ENCODE results near the gene DLGAP5. TPM values are rescaled to one million over a fixed set of nuclear protein-coding genes. Genes with fewer than 3 reads are reported as not detected.

Gene DLGAP5
- polyA plus RNA-seq, 1 donor from 2014 or later, result 2.0 TPM

DNA sequence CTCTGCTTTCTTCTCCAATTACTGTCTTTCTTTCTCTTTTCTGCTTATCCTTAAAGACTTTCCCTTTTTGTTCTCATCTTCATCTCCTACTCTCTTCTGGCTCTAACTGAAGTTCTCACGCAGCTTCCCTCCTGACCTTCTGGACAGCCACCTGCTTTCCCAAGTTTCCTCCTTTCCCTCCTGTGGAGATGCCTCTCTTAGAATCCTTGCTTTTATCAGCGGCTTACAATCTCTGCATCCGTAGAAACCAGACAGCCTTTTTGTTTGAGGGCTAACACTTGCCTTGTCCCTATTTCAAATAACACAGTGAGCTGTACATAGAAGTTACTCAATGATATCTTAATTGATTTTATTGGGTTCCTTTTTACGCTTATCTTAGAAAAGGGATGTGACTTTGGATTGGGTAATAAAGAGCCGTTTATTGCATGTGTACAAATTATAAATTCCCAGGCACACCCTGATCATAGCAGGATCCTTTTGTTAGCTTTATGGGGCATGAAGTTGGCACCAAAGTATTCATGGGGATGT, 64.4 kb downstream of the DLGAP5 start:
- peaks cover 45% of the 10 kb centered on the region for H3K27me3 ChIP-seq (ENCODE audit: insufficient read depth, low read depth, low read length)

DNA sequence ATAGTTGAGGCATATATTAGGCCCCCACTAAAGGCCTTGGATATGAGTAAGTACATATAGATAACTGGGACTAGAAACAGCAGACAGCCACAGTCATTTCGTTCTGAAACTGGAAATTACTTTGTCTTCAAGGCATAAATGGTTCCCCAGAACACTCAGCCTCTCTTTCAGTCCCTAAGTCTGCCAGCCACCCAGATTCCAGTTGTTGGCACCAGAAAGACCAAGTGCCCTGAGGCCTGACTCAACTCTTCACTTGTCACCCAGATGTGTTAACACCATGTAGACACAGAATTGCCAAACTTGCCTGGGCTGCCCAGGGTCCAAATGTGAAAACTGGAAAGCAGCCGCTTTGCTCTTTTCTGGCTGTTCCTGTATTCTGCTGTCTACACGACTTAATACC, 65.4 kb downstream of the DLGAP5 start:
- Histone ChIP-seq H3K27me3 (ENCODE audit: insufficient read depth, low read depth, low read length) (peaks cover 39% of the 10 kb centered on the region), H3K27ac (ENCODE audit: low read length) (no peak overlapping the region), H3K36me3 (ENCODE audit: insufficient read depth, low read length) (no peaks in the 10 kb centered on the region), H4K20me1 (ENCODE audit: insufficient read depth) (no peaks in the 10 kb centered on the region), H3K9me3 (ENCODE audit: low read length) (no peaks in the 10 kb centered on the region), H2AFZ (ENCODE audit: low read depth, low read length) (no peak overlapping the region), H3F3A (ENCODE audit: insufficient read depth, low read length, poor library complexity, severe bottlenecking) (no peaks in the 10 kb centered on the region), H3K4me3 (ENCODE audit: low read length) (no peak overlapping the region), H3K9ac (ENCODE audit: low read length) (no peak overlapping the region), H3K4me2 (ENCODE audit: low read length) (no peak overlapping the region), H3K9me2 (ENCODE audit: insufficient read depth, low read length) (no peaks in the 10 kb centered on the region), H3K79me2 (replicated peaks; ENCODE audit: insufficient read depth, low read length) (no peaks in the 10 kb centered on the region)
- TF ChIP-seq RAD21 (conservative IDR thresholded peaks at IDR 0.05), result no peak
- no peak for TF ChIP-seq TAF1 (IDR thresholded peaks at IDR 0.05; ENCODE audit: low read depth)
- no peak for TF ChIP-seq EZH2 (IDR thresholded peaks at IDR 0.05; ENCODE audit: borderline replicate concordance, insufficient read depth, low read length, poor library complexity, severe bottlenecking)
- TF ChIP-seq, protein P1, sequence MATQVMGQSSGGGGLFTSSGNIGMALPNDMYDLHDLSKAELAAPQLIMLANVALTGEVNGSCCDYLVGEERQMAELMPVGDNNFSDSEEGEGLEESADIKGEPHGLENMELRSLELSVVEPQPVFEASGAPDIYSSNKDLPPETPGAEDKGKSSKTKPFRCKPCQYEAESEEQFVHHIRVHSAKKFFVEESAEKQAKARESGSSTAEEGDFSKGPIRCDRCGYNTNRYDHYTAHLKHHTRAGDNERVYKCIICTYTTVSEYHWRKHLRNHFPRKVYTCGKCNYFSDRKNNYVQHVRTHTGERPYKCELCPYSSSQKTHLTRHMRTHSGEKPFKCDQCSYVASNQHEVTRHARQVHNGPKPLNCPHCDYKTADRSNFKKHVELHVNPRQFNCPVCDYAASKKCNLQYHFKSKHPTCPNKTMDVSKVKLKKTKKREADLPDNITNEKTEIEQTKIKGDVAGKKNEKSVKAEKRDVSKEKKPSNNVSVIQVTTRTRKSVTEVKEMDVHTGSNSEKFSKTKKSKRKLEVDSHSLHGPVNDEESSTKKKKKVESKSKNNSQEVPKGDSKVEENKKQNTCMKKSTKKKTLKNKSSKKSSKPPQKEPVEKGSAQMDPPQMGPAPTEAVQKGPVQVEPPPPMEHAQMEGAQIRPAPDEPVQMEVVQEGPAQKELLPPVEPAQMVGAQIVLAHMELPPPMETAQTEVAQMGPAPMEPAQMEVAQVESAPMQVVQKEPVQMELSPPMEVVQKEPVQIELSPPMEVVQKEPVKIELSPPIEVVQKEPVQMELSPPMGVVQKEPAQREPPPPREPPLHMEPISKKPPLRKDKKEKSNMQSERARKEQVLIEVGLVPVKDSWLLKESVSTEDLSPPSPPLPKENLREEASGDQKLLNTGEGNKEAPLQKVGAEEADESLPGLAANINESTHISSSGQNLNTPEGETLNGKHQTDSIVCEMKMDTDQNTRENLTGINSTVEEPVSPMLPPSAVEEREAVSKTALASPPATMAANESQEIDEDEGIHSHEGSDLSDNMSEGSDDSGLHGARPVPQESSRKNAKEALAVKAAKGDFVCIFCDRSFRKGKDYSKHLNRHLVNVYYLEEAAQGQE (IDR thresholded peaks at IDR 0.05; ENCODE audit: borderline replicate concordance), result no peak
- no peak for TF ChIP-seq SMC3 (conservative IDR thresholded peaks at IDR 0.05; ENCODE audit: poor library complexity)
- no peak for TF ChIP-seq POLR2AphosphoS5 (IDR thresholded peaks at IDR 0.05)
- no peak for TF ChIP-seq EP300 (conservative IDR thresholded peaks at IDR 0.05; ENCODE audit: poor library complexity, severe bottlenecking)
- TF ChIP-seq MXI1 (conservative IDR thresholded peaks at IDR 0.05; ENCODE audit: poor library complexity, severe bottlenecking), result no peak
- TF ChIP-seq, protein P2, sequence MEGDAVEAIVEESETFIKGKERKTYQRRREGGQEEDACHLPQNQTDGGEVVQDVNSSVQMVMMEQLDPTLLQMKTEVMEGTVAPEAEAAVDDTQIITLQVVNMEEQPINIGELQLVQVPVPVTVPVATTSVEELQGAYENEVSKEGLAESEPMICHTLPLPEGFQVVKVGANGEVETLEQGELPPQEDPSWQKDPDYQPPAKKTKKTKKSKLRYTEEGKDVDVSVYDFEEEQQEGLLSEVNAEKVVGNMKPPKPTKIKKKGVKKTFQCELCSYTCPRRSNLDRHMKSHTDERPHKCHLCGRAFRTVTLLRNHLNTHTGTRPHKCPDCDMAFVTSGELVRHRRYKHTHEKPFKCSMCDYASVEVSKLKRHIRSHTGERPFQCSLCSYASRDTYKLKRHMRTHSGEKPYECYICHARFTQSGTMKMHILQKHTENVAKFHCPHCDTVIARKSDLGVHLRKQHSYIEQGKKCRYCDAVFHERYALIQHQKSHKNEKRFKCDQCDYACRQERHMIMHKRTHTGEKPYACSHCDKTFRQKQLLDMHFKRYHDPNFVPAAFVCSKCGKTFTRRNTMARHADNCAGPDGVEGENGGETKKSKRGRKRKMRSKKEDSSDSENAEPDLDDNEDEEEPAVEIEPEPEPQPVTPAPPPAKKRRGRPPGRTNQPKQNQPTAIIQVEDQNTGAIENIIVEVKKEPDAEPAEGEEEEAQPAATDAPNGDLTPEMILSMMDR (IDR thresholded peaks at IDR 0.05; ENCODE audit: poor library complexity, severe bottlenecking), result no peak

More for the DNA sequence above, 64.4 kb downstream of the DLGAP5 start:
- Histone ChIP-seq H3K4me2 (ENCODE audit: low read length) (no peak overlapping the region), H3K4me3 (ENCODE audit: low read length) (no peak overlapping the region), H4K20me1 (ENCODE audit: insufficient read depth) (no peaks in the 10 kb centered on the region), H3F3A (ENCODE audit: insufficient read depth, low read length, poor library complexity, severe bottlenecking) (no peaks in the 10 kb centered on the region), H2AFZ (ENCODE audit: low read depth, low read length) (no peak overlapping the region), H3K79me2 (replicated peaks; ENCODE audit: insufficient read depth, low read length) (no peaks in the 10 kb centered on the region), H3K27ac (ENCODE audit: low read length) (no peak overlapping the region), H3K9me2 (ENCODE audit: insufficient read depth, low read length) (no peaks in the 10 kb centered on the region), H3K9me3 (ENCODE audit: low read length) (no peaks in the 10 kb centered on the region), H3K9ac (ENCODE audit: low read length) (no peak overlapping the region), H3K36me3 (ENCODE audit: insufficient read depth, low read length) (no peaks in the 10 kb centered on the region)
- TF ChIP-seq SMC3 (conservative IDR thresholded peaks at IDR 0.05; ENCODE audit: poor library complexity) (no peak), MXI1 (conservative IDR thresholded peaks at IDR 0.05; ENCODE audit: poor library complexity, severe bottlenecking) (no peak), POLR2AphosphoS5 (IDR thresholded peaks at IDR 0.05) (no peak), EZH2 (IDR thresholded peaks at IDR 0.05; ENCODE audit: borderline replicate concordance, insufficient read depth, low read length, poor library complexity, severe bottlenecking) (no peak), TAF1 (IDR thresholded peaks at IDR 0.05; ENCODE audit: low read depth) (no peak), RAD21 (conservative IDR thresholded peaks at IDR 0.05) (no peak), EP300 (conservative IDR thresholded peaks at IDR 0.05; ENCODE audit: poor library complexity, severe bottlenecking) (no peak)
- TF ChIP-seq, protein P2 (IDR thresholded peaks at IDR 0.05; ENCODE audit: poor library complexity, severe bottlenecking), result no peak
- TF ChIP-seq, protein P1 (IDR thresholded peaks at IDR 0.05; ENCODE audit: borderline replicate concordance), result no peak
